NCI-H2227 (cell line): Measurements from ENCODE around the gene TMEM174.
"Not testable (repeated sequence)": the region's sequence is repeated elsewhere in the genome, so short reads cannot be mapped to it uniquely, and the experiment has no call there.

Experiments
- DNase-seq: peaks from one replicate; lab custom pipeline; 2025; ENCODE audit not compliant: unreplicated experiment; lab: John Stamatoyannopoulos, UW

The TMEM174 gene

DNA sequence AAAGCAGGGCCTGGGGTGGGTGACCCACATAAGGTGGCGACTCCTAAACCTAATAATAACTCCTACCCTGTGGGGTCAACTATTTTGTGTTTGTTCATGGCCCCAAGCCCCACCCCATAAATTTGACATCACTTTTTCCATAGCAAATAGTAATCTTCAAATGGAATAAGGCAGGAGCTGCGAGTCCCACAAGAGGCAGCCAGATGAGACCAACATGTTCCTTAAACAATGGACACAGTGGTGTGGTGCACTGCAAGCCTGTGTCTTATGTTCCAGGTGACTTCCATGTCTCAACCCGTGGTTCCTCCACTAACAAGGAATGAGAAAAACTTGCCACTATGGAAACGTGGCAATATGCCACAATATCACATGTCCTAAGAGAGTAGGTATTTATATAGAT is 20.6 kb downstream of the TMEM174 start:
- DNase-seq, result no peak

- DNase-seq, result no peak
Observed at GRCh38 chr5:73196201-73196600, 23.2 kb downstream of the TMEM174 start.

GRCh38 chr5:73197637-73198257 is 24.8 kb downstream of the TMEM174 start:
- DNase-seq, result no peak

DNA sequence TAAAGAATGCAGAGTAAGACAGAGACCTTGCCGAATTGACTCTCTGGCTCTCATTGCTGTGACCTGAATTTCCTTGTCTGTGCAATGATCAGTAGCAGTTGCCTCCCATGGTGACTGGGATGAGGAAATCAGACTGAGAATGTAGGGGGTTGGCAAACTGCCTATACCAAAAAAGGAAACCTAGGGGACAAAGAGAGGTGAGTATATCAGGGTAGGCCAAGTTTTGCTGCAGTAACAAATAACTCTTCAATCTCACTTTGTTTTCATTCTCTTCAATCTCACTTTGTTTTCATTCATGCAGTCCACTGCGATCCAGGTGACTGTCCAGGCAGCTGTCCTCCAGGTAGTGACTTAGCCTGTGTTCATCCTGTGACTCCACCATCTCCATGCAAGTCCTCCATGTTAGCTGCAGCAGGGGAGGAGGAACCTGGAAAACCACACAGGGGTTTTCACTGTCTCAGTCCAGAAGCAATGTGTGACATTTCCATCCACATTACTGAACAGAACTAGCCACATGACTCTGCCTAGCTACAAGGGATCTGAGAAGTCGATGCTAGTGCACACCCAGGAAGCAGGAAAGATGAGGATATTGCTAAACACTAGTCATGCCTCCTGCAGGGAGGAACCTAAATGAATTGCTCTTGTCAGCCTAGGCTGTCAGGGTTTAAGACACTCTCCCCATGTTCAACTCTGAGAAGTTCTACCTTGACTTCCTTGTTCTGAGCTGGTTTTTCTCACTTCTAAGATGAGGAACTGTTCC is 26.0 kb downstream of the TMEM174 start:
- no peak for DNase-seq

DNA sequence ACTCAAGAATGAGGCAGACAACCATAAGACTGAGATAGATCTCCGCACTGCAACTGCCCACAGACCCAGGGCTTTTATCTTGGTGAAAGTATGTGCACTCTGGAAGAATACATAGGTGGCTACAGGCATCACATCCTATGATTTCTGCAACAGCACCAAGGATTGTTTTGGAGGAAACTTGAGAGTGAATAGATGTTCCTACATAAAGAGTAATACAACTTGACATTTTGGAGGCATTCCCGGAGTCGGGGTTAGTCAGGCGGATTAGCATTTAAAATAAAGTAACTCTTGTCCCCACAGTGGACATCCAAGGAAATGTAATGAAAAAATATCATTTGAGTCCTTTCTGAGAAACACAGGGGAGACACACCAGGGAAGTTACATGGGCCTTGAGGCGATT is 26.7 kb downstream of the TMEM174 start:
- no peak for DNase-seq

- DNase-seq, result no peak
Observed at GRCh38 chr5:73201547-73202513, 28.8 kb downstream of the TMEM174 start.

- DNase-seq, result peak; percentile 62
Observed at GRCh38 chr5:73204332-73204731, 31.3 kb downstream of the TMEM174 start.

GRCh38 chr5:73204733-73205132 is 31.7 kb downstream of the TMEM174 start:
- DNase-seq, result no peak

DNA sequence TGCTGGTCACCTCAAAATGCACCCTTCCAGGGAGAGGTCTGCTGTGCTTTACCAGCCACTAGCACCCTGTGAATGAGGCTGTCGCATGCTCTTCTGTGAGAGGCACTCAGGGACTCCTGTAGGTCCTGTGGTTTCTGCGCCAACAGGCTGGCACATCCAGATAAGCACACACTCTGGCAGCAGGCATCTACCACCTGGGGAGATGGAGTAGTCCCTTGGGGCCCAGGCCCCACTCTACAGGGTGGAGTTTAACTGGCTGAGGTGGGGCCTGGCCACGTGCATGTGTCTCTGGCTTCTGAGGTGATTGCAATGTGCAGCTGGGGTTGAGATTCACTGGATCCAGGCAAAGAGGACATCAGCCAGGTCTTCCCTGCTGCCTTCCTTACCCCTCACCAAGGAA is 32.3 kb downstream of the TMEM174 start:
- no peak for DNase-seq

DNA sequence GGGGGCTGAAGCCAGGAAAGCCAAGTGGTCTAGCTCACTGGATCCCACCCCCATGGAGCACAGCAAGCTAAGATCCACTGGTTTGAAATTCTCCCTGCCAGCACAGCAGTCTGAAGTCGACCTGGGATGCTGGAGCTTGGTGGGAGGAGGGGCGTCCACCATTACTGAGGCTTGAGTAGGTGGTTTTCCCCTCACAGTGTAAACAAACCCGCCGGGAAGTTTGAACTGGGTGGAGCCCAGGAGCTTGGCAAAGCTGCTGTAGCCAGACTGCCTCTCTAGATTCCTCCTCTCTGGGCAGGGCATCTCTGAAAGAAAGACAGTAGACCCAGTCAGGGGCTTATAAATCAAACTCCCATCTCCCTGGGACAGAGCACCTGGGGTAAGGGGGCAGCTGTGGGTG is 34.2 kb downstream of the TMEM174 start:
- not testable (repeated sequence) for DNase-seq

DNA sequence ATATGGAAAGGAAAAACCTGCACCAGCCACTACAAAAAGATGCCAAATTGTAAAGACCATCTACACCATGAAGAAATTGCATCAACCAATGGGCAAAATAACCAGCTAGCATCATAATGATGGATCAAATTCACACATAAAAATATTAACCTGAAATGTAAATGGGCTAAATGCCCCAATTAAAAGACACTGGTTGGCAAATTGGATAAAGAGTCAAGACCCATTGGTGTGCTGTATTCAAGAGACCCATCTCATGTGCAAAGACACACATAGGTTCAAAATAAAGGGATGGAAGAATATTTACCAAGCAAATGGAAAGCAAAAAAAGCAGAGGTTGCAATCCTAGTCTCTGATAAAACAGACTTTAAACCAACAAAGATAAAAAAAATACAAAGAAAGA is 36.1 kb downstream of the TMEM174 start:
- DNase-seq, result not testable (repeated sequence)

DNA sequence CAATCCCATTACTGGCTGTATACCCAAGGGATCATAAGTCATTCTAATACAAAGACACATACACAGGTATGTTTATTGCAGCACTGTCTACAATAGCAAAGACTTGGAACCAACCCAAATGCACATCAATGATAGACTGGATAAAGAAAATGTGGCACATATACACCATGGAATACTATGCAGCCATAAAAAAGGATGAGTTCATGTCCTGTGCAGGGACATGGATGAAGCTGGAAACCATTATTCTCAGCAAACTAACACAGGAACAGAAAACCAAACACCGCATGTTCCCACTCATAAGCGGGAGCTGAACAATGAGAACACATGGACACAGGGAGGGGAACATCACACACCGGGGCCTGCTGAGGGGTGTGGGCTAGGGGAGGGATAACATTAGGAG is 39.7 kb downstream of the TMEM174 start:
- DNase-seq, result not testable (repeated sequence)

- DNase-seq, result no peak
Observed at GRCh38 chr5:73213566-73213998, 40.6 kb downstream of the TMEM174 start.

- DNase-seq, result no peak
Observed at GRCh38 chr5:73214306-73214705, 41.3 kb downstream of the TMEM174 start.

- DNase-seq, result no peak
Observed at GRCh38 chr5:73214996-73215395, 42.0 kb downstream of the TMEM174 start.

DNA sequence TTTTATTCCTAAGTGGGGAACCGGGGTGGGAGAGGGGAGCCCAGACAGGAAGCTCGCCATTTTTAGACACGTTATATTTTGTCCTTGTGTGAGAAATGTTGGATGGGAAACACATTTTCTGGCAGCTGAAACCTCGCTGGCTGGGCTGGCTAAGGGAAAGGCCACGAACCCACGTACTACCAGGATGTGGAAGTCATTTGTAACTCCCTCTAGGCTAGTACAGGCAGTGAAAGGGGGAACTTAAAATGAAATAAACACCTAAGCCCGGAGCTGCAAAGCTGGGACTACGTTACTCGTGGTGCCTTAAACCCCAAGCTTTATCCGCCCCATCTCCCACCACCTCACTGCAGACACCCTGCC is 42.5 kb downstream of the TMEM174 start:
- DNase-seq, result no peak

GRCh38 chr5:73215891-73216610 is 43.1 kb downstream of the TMEM174 start:
- DNase-seq, result peak; percentile 74

DNA sequence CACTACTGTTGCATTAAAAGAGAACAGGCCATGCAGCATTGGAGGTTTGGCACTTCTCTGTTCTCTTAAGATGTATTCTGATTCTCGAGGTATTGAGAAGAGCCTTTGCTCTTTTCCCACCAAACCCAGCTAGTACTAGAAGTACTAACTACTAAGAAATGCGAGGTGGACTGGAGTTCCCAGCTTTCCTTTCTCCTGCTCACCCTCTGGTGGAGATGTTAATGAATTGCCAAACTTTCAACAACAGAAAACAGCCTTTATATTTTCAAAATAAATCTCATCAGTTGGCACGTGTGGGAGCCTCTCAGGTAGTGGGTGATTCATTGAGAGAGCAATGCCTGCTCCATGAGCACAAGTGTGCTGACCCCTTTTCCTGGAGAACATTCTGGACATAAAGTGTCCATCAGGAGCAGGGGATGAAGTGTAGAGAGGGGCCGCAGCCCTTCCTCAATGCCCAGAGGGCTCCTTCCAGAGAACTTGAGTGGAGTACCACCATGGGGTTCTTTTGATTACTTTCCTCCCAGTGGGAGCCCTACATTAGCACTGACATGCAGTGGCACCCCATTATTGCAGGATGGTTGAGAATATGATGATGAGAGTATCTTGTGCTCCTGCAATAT is 45.7 kb downstream of the TMEM174 start:
- peak; percentile 8 for DNase-seq

GRCh38 chr5:73219336-73219735 is 46.3 kb downstream of the TMEM174 start:
- DNase-seq, result not testable (repeated sequence)

DNA sequence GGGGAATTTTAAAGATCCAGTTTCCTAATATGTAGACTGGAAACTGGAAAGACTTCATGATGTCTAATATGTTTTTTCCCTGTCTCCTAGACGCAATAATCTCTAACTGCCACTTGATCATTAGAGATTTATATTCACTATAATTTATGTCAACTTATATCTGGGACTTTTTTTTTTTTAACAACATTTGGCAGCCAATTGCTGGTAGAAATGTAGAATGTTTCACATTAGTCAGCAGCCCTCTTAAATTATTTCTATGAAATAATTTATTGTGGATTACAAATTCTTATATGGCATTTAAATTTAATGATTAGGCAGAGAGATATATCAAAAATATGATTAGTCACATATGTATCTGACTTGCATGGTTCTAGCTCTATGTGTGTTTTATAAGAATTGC is 48.2 kb downstream of the TMEM174 start:
- no peak for DNase-seq

- no peak for DNase-seq
Observed at GRCh38 chr5:73221726-73222125, 48.7 kb downstream of the TMEM174 start.
